ENCODE data around the gene COL18A1. TPM values are rescaled to one million over a fixed set of nuclear protein-coding genes. Genes with fewer than 3 reads are reported as not detected.

COL18A1 gene
- total and polyA plus RNA-seq, 11 donors = 31.7 to 109 (median 59.0) TPM

DNA sequence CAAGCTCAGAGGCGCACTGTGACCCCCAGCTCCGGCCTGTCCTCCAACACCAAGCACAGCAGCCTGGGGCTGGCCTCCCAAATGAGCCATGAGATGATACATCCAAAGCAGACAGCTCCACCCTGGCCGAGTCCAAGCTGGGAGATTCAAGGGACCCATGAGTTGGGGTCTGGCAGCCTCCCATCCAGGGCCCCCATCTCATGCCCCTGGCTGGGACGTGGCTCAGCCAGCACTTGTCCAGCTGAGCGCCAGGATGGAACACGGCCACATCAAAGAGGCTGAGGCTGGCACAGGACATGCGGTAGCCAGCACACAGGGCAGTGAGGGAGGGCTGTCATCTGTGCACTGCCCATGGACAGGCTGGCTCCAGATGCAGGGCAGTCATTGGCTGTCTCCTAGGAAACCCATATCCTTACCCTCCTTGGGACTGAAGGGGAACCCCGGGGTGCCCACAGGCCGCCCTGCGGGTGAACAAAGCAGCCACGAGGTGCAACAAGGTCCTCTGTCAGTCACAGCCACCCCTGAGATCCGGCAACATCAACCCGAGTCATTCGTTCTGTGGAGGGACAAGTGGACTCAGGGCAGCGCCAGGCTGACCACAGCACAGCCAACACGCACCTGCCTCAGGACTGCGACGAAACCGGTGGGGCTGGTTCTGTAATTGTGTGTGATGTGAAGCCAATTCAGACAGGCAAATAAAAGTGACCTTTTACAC is 108.2 kb downstream of the COL18A1 start:
- Histone ChIP-seq H3K27me3 (no peaks in the 10 kb centered on the region), H3K9me3 (peaks cover 0 to 8% (median under 1%) of the 10 kb centered on the region in 12 donors), H3K4me3 (no peak overlapping the region), H3K4me1 (peaks cover 0 to 4% (median 0%) of the 10 kb centered on the region in 12 donors), H3K27ac (no peak overlapping the region), H3K36me3 (peaks cover 0 to 40% (median 12%) of the 10 kb centered on the region in 9 donors)
- WGBS, 4 donors = 78 to 84% (median 82%) methylated on average over 12 to 19 of the region's 19 CpGs
- peak in 3 of 5 donors; percentile 15 to 57 (median 24) for DNase-seq
- ATAC-seq = peak in 2 of 4 donors; percentile 2 to 16
- intact Hi-C loops (cut with DNase I) = no loop called here
- TF ChIP-seq POLR2A (IDR thresholded peaks at IDR 0.05) (no peak), CTCF (IDR thresholded peaks at IDR 0.05) (no peak)

GRCh38 chr21:45513741-45514310 is 108.9 kb downstream of the COL18A1 start:
- Histone ChIP-seq H3K9me3 (peaks cover 0 to 14% (median 6%) of the 10 kb centered on the region in 12 donors), H3K27me3 (no peaks in the 10 kb centered on the region), H3K27ac (no peak overlapping the region), H3K4me3 (no peak overlapping the region), H3K4me1 (peaks cover 0 to 9% (median 0%) of the 10 kb centered on the region in 12 donors), H3K36me3 (peaks cover 0 to 40% (median 12%) of the 10 kb centered on the region in 9 donors)
- ATAC-seq (peak in 1 of 4 donors; percentile 6), DNase-seq (peak in 1 of 5 donors; percentile 13)
- 87 to 91% (median 90%) methylated on average over 10 to 11 of the region's 11 CpGs for WGBS, 4 donors
- TF ChIP-seq CTCF (IDR thresholded peaks at IDR 0.05) = no peak
- TF ChIP-seq POLR2A (IDR thresholded peaks at IDR 0.05) = no peak
- intact Hi-C loops (cut with DNase I) = no loop called here

DNA sequence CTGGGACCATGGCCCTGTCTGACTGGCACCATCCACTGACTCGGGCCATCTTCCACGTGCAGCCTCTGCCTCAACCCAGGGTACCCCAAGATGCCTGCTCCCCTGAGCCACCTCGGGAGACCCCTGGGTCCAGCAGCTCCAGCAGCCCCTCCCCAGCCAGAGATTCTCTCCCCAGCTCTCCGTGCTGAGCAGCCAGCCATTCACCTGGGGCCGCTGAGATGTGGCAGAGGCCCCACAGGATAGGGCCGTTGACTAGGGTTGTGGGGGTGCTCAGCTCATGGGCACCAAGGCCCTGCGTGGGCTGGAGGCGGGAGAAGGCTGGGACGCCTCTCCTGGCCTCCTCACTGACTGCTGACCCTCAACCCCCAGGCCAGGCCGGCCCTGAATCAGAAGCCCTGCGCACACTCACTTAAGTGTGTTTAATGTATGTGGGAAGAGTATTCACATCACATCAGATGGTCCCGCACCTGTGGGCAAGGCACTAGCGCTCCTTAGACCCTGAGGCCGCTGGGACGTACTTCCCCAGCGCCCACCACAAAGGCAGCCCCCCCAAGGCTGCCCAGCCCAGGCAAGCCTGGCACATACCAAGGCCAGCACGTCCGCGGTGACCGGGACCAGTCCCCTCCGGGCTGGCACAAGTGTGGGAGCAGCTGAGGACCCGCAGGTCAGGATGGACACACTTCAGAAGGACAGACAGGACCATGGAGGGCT is 109.5 kb downstream of the COL18A1 start:
- 86 to 91% (median 91%) methylated on average over 18 to 22 of the region's 22 CpGs for WGBS, 4 donors
- DNase-seq (peak in 3 of 5 donors; percentile 18 to 55 (median 28)), ATAC-seq (no peak)
- Histone ChIP-seq H3K9me3 (peaks cover 0 to 21% (median 12%) of the 10 kb centered on the region in 12 donors), H3K27ac (no peak overlapping the region), H3K4me1 (peaks cover 0 to 9% (median 0%) of the 10 kb centered on the region in 12 donors), H3K4me3 (no peak overlapping the region), H3K36me3 (peaks cover 0 to 38% (median 11%) of the 10 kb centered on the region in 9 donors), H3K27me3 (no peaks in the 10 kb centered on the region)
- no peak for TF ChIP-seq POLR2A (IDR thresholded peaks at IDR 0.05)
- no peak for TF ChIP-seq CTCF (IDR thresholded peaks at IDR 0.05)
- intact Hi-C loops (cut with DNase I) = no loop called here
